ENCODE data around the gene PORCN. TPM values are rescaled to one million over a fixed set of nuclear protein-coding genes. Genes with fewer than 3 reads are reported as not detected.
A peak's percentile ranks its signal among the peaks of the same experiment; 100 is the strongest.
"Not testable (repeated sequence)": the region's sequence is repeated elsewhere in the genome, so short reads cannot be mapped to it uniquely, and the experiment has no call there.

The PORCN gene
- total and polyA plus RNA-seq, 2 of the 13 experiments (the other 11 are each of a cell fraction or from before 2014, with no cell fraction given) = 3.9 to 5.8 TPM

DNA sequence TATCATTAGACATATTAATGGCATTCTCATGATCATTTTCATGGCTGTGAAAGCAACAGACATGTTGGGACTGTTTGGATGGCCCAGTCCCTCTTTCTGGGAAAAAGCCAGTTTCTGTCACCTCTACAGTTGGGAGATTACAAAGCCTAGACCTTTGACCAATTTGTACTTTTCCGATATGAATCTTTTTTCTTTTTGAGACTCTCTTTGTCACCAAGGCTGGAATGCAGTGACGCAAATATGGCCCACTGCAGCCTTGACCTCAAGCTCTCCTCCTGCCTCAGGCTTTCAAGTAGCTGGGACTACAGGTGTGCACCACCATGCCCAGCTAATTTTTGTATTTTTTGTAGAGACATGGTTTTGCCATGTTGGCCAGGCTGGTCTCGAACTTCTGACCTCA is 40.1 kb downstream of the PORCN start (continued):
- TF ChIP-seq PAXIP1 (CRISPR knock-in tag; conservative IDR thresholded peaks at IDR 0.05) (peak; percentile 58; the same call in 1 of the 2 replicates), SOX13 (IDR thresholded peaks at IDR 0.05) (no peak), SOX13 (CRISPR knock-in tag; conservative IDR thresholded peaks at IDR 0.05 in 1 of 2, IDR thresholded peaks at IDR 0.05 in 1 of 2) (peak in 1 of 2 experiments; percentile 63; a peak in 2 of 4 replicates), SOX5 (CRISPR knock-in tag; IDR thresholded peaks at IDR 0.05; ENCODE audit: borderline replicate concordance) (peak; percentile 47; the same call in 1 of the 2 replicates), RCOR2 (CRISPR knock-in tag; IDR thresholded peaks at IDR 0.05) (0 out of 2 replicates have a peak, but pooled peaks have one; percentile 13), RXRB (CRISPR knock-in tag; IDR thresholded peaks at IDR 0.05; ENCODE audit: borderline replicate concordance) (peak; percentile 65; the same call in 1 of the 2 replicates), ZNF460 (CRISPR knock-in tag; IDR thresholded peaks at IDR 0.05; ENCODE audit: borderline replicate concordance) (peak; percentile 46; the same call in 1 of the 2 replicates), BCL6 (CRISPR knock-in tag; IDR thresholded peaks at IDR 0.05) (0 out of 2 replicates have a peak, but pooled peaks have one; percentile 21)

DNA sequence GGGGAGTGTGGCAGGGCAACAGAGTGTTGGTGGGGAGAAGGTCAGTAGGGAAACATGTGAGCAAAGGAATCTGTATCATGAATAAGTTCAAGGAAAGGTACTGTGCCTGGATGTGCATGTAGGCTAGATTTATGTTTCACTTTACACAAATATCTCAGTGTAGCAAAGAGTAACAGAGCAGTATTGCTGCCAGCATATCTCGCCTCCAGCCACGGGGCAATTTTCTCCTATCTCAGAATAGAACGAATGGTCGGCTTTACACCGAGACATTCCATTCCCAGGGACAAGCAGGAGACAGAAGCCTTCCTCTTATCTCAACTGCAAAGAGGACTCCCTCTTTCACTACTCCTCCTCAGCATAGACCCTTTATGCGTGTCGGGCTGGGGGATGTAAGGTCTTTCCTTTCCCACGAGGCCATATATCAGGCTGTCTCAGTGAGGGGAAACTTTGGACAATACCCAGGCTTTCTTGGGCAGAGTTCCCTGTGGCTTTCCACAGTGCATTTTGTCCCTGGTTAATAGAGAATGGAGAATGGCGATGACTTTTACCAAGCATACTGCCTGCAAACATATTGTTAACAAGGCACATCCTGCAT is 47.0 kb downstream of the PORCN start:
- BruUV-seq (replicated peaks); H3K4me2 ChIP-seq (ENCODE audit: low read depth, low read length); H3K4me3 ChIP-seq (replicated peaks in 1 of 3; ENCODE audit: insufficient read depth in 1 of 3, low read depth in 2 of 3, low read length in 3 of 3); H3K9ac ChIP-seq (ENCODE audit: insufficient read depth, low read depth, low read length); H3K36me3 ChIP-seq (replicated peaks in 1 of 2; ENCODE audit: control insufficient read depth in 1 of 2, insufficient read depth in 2 of 2, low read length in 2 of 2); intact Hi-C loops (cut with micrococcal nuclease; ENCODE audit: unreplicated experiment); H3K9me3 ChIP-seq (ENCODE audit: low read length); DNase-seq (ENCODE audit: low spot score); H3K27ac ChIP-seq (ENCODE audit: extremely low read length, insufficient read depth, low read length); POLR2A ChIA-PET; H3K4me1 ChIP-seq (ENCODE audit: insufficient read depth, low read length); in situ Hi-C loops (cut with HindIII; ENCODE audit: extremely low pct_ligation_motif_present, low pct_unique_long_range_greater_than_20kb); H3K27me3 ChIP-seq (ENCODE audit: control insufficient read depth in 1 of 2, insufficient read depth in 2 of 2, low read length in 2 of 2); FAIRE-seq; H3K79me2 ChIP-seq (ENCODE audit: insufficient read depth, low read length); ATAC-seq; CTCF ChIA-PET (ENCODE audit: low intra/inter-chr PET ratio, low total read pairs); H4K20me1 ChIP-seq (ENCODE audit: insufficient read depth, low read length); H2AFZ ChIP-seq (ENCODE audit: low read length): not testable (repeated sequence)
- 89% methylated on average over 8 of the region's 9 CpGs for WGBS (ENCODE audit: low lambda C conversion rate)

Data from HepG2 (cell line).